M059J (cell line): ENCODE results near the gene SSTR5. TPM values are rescaled to one million over a fixed set of nuclear protein-coding genes. Genes with fewer than 3 reads are reported as not detected.
A peak's percentile ranks its signal among the peaks of the same experiment; 100 is the strongest.

Source experiments
- DNase-seq: peaks from one replicate; pipeline ENCODE4 v3.0.0-alpha.2; 2012; ENCODE audit warnings: low read depth
- total RNA-seq: library from RNA; depleted of rRNA; stranded (reverse); fragments of >200 nt; shearing (Covaris generic); gene quantifications from 2 replicates; pipeline ENCODE4 v1.2.3, GENCODE V29; 2014; rRNA removed

Gene SSTR5
- total RNA-seq, 1 experiment from 2014 or later = not detected

GRCh38 chr16:1122398-1122765 is 49.8 kb downstream of the SSTR5 start:
- DNase-seq = no peak

- DNase-seq = no peak
These were observed 51.1 kb downstream of the SSTR5 start for GRCh38 chr16:1123525-1124230.

DNA sequence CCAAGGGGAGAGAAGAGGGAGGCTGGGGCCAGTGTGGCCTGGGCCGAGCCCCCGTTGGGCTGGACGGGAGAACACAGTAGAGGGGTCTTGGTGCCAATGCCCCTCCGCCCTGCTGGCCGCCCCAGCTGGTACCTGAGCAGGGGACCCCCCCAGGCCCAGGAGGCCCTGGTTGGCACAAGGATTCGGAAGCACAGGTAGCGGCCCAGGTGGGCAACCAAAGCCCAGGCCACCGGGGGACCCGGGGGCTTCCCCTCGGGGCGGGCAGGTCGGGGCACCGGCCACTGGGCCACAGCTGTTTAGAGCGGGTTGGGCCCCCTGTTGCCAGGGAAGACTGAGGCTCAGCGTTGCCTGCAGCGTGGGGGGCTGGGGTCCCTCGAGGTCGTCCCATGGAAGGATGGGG is 51.7 kb downstream of the SSTR5 start:
- no peak for DNase-seq

- no peak for DNase-seq
These were observed 52.2 kb downstream of the SSTR5 start for GRCh38 chr16:1124795-1125194.

DNA sequence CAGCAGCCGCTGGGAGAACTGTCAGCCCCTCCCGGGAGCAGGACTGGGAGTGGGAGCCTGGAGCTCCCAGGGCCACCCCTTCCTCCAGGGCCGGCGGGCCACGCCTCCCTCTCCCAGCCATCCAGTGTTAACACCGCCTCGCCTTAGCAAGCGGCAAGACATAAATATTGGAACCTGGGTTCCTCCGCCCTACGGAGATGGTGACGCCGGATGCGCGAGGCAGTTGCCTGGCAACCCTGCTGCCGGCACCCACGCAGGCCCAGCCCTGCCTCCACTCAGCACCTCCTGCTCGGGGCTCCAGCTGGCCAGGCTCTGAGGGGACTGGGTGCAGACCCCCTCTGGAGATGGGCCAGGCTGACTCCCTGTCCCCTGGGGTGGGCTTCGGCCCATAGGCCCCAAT is 52.9 kb downstream of the SSTR5 start:
- DNase-seq = peak; percentile 38

GRCh38 chr16:1126044-1126443 is 53.5 kb downstream of the SSTR5 start:
- no peak for DNase-seq

DNA sequence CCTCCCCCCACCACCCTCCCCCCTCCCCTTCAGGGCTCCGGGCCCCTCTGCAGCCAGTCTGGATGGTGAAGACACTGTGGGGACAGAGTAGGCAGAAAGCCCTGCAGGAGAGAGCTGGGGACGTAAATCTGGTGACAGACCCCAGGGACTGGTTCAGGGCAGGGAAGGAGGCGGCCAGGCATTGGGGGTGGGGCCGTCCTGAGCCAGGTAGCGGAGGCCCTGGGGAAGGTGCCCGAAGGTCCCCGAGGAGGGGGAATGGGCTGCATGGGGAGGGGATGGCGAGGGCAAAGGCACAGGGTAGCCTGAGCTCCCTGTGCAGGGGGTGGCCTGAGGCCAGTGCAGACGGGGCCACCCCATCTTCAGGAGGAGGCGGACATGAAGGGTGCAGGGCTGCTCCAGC is 54.0 kb downstream of the SSTR5 start:
- no peak for DNase-seq

- no peak for DNase-seq
These were observed 54.6 kb downstream of the SSTR5 start for GRCh38 chr16:1127101-1127500.

- no peak for DNase-seq
These were observed 55.6 kb downstream of the SSTR5 start for GRCh38 chr16:1127971-1128715.

GRCh38 chr16:1129106-1129960 is 56.8 kb downstream of the SSTR5 start:
- DNase-seq = no peak

DNA sequence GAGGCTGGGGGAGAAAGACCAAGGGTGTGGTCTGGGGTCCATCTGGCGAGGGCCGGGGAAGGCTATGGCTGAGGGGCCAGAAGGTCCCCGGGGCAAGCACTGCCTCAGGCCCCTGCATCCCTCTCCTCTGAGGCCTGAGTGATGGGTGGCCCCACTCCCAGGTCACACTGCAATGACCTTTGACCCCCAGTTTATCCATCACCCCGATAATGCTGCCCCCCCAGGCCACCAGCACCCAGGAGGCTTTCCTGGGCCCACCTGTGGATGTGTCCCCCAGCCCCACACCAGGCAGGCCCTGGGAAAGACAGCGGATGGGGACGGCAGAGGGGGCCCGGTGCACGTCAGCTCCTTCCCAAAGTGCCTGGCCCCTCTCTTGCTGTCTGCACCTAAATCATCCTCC is 57.8 kb downstream of the SSTR5 start:
- DNase-seq = no peak

Other genes starting within 250 kb of the SSTR5 start
- 2.4 and 2.8 TPM in 2 replicates for gene LMF1, start 101.8 kb upstream of the SSTR5 start, total RNA-seq
- not detected in 2 replicates for gene SOX8, start 91.0 kb upstream of the SSTR5 start, total RNA-seq
- gene C1QTNF8, start 23.5 kb downstream of the SSTR5 start, total RNA-seq = not detected in 2 replicates
- gene CACNA1H, start 80.4 kb downstream of the SSTR5 start, total RNA-seq = 0.02 TPM in 1 of 2 replicates, not detected in the other
- gene TPSG1, start 152.5 kb downstream of the SSTR5 start, total RNA-seq = not detected in 2 replicates
- gene TPSB2, start 157.4 kb downstream of the SSTR5 start, total RNA-seq = 0.17 TPM in 1 of 2 replicates, not detected in the other
- not detected in 2 replicates for gene TPSAB1, start 168.0 kb downstream of the SSTR5 start, total RNA-seq
- not detected in 2 replicates for gene TPSD1, start 183.3 kb downstream of the SSTR5 start, total RNA-seq
- gene UBE2I, start 236.9 kb downstream of the SSTR5 start, total RNA-seq = 85.7 and 87.6 TPM in 2 replicates